ENCODE data around the gene FBLN7. TPM values are rescaled to one million over a fixed set of nuclear protein-coding genes. Genes with fewer than 3 reads are reported as not detected.

FBLN7 gene
- total RNA-seq, 1 donor from 2014 or later = not detected

DNA sequence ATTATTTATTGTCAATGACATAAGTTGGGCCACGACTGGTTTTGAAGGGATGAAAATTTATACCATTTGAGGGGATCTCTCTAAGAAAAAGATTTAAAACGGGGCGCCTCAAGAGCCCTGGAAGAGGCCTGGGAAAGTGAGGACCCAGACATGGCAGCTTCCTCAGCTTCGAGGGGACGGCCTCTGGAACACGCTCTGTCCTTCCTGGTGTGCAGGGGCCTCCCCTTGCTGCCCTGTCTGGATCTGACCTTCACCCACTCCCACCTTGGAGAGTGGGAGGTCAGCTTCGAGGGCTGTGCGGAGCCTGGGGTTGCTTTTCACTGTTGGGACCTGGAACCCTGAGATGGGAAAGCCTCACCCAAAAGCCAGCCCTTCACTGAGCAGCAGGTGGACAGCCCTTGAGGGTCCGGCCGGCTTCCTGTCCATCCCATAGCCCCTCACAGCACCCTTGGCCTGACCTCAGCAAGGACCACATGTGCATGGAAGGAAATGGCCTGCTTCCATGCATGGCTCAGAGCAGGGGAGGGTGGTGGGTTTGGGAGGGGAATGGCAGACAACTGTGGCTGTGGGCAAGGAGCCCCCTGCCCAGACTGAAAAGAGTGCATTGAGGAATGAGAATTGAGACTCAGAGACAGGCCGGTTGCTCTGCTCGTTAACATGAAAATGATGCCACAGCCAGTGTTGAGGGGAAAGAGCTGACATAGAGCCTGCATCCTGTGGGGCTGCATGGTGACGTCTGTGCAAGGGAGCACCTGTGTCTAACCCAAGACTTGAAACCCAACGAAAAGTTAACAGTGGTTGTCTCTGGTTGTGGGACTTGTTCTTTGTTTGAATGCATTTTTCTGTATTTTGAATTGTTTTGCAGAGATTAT, 16.3 kb downstream of the FBLN7 start:
- TF ChIP-seq, protein P1, sequence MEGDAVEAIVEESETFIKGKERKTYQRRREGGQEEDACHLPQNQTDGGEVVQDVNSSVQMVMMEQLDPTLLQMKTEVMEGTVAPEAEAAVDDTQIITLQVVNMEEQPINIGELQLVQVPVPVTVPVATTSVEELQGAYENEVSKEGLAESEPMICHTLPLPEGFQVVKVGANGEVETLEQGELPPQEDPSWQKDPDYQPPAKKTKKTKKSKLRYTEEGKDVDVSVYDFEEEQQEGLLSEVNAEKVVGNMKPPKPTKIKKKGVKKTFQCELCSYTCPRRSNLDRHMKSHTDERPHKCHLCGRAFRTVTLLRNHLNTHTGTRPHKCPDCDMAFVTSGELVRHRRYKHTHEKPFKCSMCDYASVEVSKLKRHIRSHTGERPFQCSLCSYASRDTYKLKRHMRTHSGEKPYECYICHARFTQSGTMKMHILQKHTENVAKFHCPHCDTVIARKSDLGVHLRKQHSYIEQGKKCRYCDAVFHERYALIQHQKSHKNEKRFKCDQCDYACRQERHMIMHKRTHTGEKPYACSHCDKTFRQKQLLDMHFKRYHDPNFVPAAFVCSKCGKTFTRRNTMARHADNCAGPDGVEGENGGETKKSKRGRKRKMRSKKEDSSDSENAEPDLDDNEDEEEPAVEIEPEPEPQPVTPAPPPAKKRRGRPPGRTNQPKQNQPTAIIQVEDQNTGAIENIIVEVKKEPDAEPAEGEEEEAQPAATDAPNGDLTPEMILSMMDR (IDR thresholded peaks at IDR 0.05; ENCODE audit: insufficient read depth, low read depth, low read length) = no peak
- TF ChIP-seq EZH2 (IDR thresholded peaks at IDR 0.05; ENCODE audit: insufficient read depth, low read length) = no peak
- peaks cover 23% of the 10 kb centered on the region for H3K4me1 Mint-ChIP-seq (ENCODE audit: low read depth, unreplicated experiment)
- FAIRE-seq (no peak), DNase-seq (ENCODE audit: low read depth) (no peak)
- Histone ChIP-seq H3K9ac (ENCODE audit: low read length) (no peak overlapping the region), H3K4me2 (ENCODE audit: low read length) (no peak overlapping the region), H3K79me2 (ENCODE audit: insufficient read depth, low read length) (no peaks in the 10 kb centered on the region), H3K36me3 (ENCODE audit: insufficient read depth, low read length) (no peaks in the 10 kb centered on the region), H3K9me3 (ENCODE audit: insufficient read depth, low read depth, low read length) (no peaks in the 10 kb centered on the region), H3K27me3 (ENCODE audit: insufficient read depth, low read length) (no peaks in the 10 kb centered on the region), H3K27ac (ENCODE audit: low read depth, low read length) (no peak overlapping the region), H3K4me3 (ENCODE audit: insufficient read depth, low read depth, low read length) (no peak overlapping the region), H2AFZ (ENCODE audit: low read depth, low read length) (no peak overlapping the region), H4K20me1 (ENCODE audit: insufficient read depth, low read length) (no peaks in the 10 kb centered on the region), H3K4me1 (ENCODE audit: insufficient read depth, low read length) (peaks cover 13% of the 10 kb centered on the region)
- H3K4me3 Mint-ChIP-seq (ENCODE audit: unreplicated experiment) = no peak overlapping the region
- peaks cover 2% of the 10 kb centered on the region for H3K36me3 Mint-ChIP-seq (ENCODE audit: low read depth, unreplicated experiment)
- H3K27ac Mint-ChIP-seq (ENCODE audit: unreplicated experiment) = no peak overlapping the region
- H3K9me3 Mint-ChIP-seq (ENCODE audit: unreplicated experiment) = no peaks in the 10 kb centered on the region
- peaks cover 4% of the 10 kb centered on the region for H3K27me3 Mint-ChIP-seq (ENCODE audit: low read depth, unreplicated experiment)

DNA sequence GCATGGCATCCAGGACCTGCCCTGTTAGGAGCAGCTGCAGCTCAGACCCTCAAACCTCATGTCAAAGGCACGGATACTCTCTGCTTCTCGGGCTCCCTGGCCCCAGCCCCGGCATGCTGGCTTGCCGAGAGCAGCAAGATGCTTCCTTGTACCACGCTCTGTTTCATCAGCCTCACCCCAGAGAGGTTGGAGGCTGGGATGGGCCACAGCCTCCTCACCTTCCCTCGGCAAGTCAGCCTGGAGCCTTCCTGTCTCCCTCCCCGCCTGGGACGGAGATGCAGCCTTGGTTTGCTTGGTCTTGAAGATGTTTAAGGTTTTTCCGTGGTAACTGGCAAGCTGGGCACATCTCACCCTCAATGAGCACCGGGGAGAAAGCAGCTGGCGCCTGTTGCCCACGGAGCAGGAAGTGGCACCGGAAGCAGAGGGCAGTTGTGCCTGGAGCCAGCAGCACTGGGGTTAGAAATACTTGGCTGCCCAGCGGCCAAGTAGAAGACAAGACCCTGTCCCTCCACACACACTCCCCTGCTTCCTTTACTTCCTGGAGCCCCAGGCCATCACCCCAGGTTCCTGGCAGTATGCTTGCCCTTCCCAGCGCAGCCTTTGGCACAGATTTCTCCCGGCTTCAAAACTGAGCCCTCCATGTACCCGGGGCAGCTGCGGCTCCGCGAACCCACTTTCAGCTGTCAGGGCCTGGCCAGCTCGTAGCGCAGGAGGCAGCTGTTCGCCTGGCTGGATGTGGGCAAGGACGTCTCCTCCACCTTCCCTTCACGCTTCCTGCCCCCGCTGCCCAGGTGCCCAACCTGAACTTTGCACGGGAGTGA, 17.4 kb downstream of the FBLN7 start:
- Histone ChIP-seq H3K27me3 (ENCODE audit: insufficient read depth, low read length) (no peaks in the 10 kb centered on the region), H3K79me2 (ENCODE audit: insufficient read depth, low read length) (no peaks in the 10 kb centered on the region), H3K4me1 (ENCODE audit: insufficient read depth, low read length) (peaks cover 6% of the 10 kb centered on the region), H3K9me3 (ENCODE audit: insufficient read depth, low read depth, low read length) (no peaks in the 10 kb centered on the region), H4K20me1 (ENCODE audit: insufficient read depth, low read length) (no peaks in the 10 kb centered on the region), H3K4me3 (ENCODE audit: insufficient read depth, low read depth, low read length) (no peak overlapping the region), H3K9ac (ENCODE audit: low read length) (no peak overlapping the region), H3K27ac (ENCODE audit: low read depth, low read length) (no peak overlapping the region), H2AFZ (ENCODE audit: low read depth, low read length) (no peak overlapping the region), H3K4me2 (ENCODE audit: low read length) (no peak overlapping the region), H3K36me3 (ENCODE audit: insufficient read depth, low read length) (no peaks in the 10 kb centered on the region)
- Mint-ChIP-seq H3K36me3 (ENCODE audit: low read depth, unreplicated experiment) (no peaks in the 10 kb centered on the region), H3K4me3 (ENCODE audit: unreplicated experiment) (peak overlapping the region; percentile 34), H3K9me3 (ENCODE audit: unreplicated experiment) (peaks cover 1% of the 10 kb centered on the region), H3K4me1 (ENCODE audit: low read depth, unreplicated experiment) (peaks cover 14% of the 10 kb centered on the region), H3K27me3 (ENCODE audit: low read depth, unreplicated experiment) (peaks cover 4% of the 10 kb centered on the region), H3K27ac (ENCODE audit: unreplicated experiment) (no peak overlapping the region)
- DNase-seq (ENCODE audit: low read depth) (no peak), FAIRE-seq (no peak)
- TF ChIP-seq, protein P1 (IDR thresholded peaks at IDR 0.05; ENCODE audit: insufficient read depth, low read depth, low read length) = no peak
- no peak for TF ChIP-seq EZH2 (IDR thresholded peaks at IDR 0.05; ENCODE audit: insufficient read depth, low read length)

All from astrocyte (in vitro differentiated cells and primary cell).